SU-DHL-6 (cell line): ENCODE results near the gene ATRNL1.

Experiments
- H2AFZ ChIP-seq: fragments of 200-600 bp; sonication (generic); 2 replicates; pipeline ENCODE4 v1.6.1; 2014; ENCODE audit warnings: low read depth, mild to moderate bottlenecking, moderate library complexity, mixed read lengths, antibody characterized with exemption, low read length; ENCODE audit not compliant: severe bottlenecking
- H3F3A ChIP-seq: fragments of 200-600 bp; shearing (Covaris generic); 2 replicates; pipeline ENCODE4 v1.6.0; 2016; ENCODE audit warnings: antibody characterized with exemption, mild to moderate bottlenecking; ENCODE audit not compliant: insufficient read depth
- H3K27ac ChIP-seq: fragments of 200-600 bp; sonication (generic); 2 replicates; pipeline ENCODE4 v1.5.1; 2016; ENCODE audit warnings: low read depth, mild to moderate bottlenecking, low read length, moderate library complexity, mixed read lengths
- H3K27me3 ChIP-seq: fragments of 200-600 bp; sonication (generic), shearing (Covaris generic); 2 replicates; pipeline ENCODE4 v1.6.0; 2014; ENCODE audit warnings: mild to moderate bottlenecking, low read length
- H3K36me3 ChIP-seq: fragments of 200-600 bp; sonication (generic); 2 replicates; pipeline ENCODE4 v1.6.1; 2014; ENCODE audit warnings: mild to moderate bottlenecking, low read length, mixed read lengths
- H3K4me2 ChIP-seq: fragments of 300-600, 200-600 bp; shearing (Covaris generic), sonication (generic); 2 replicates; pipeline ENCODE4 v1.6.0; 2014; ENCODE audit warnings: low read length, low read depth, mild to moderate bottlenecking; ENCODE audit not compliant: poor library complexity, severe bottlenecking
- H3K4me3 ChIP-seq: fragments of 200-600 bp; sonication (generic); 2 replicates; pipeline ENCODE4 v1.5.1; 2014; ENCODE audit warnings: antibody characterized with exemption, low read length, mild to moderate bottlenecking, mixed read lengths; ENCODE audit not compliant: insufficient read depth, poor library complexity, severe bottlenecking
- H3K79me2 ChIP-seq: fragments of 200-600 bp; sonication (generic); 2 replicates; pipeline ENCODE4 v1.6.1; 2014; ENCODE audit warnings: mild to moderate bottlenecking, low read length, moderate library complexity; ENCODE audit not compliant: insufficient read depth
- H3K9ac ChIP-seq: fragments of 200-600 bp; sonication (generic); 2 replicates; pipeline ENCODE4 v1.7.0; 2014; ENCODE audit warnings: mild to moderate bottlenecking, low read length
- H3K9me2 ChIP-seq: fragments of 200-600 bp; sonication (generic); replicated peaks from 2 replicates; pipeline ENCODE4 v1.6.1; 2014; ENCODE audit warnings: low read length; ENCODE audit not compliant: insufficient read depth
- H3K9me3 ChIP-seq: fragments of 200-600 bp; sonication (generic); 2 replicates; pipeline ENCODE4 v1.6.1; 2014; ENCODE audit warnings: low read length, mixed read lengths; ENCODE audit not compliant: insufficient read depth
- H4K20me1 ChIP-seq: fragments of 200-600 bp; sonication (generic); 2 replicates; pipeline ENCODE4 v1.6.1; 2014; ENCODE audit warnings: low read depth, mild to moderate bottlenecking, antibody characterized with exemption, low read length, moderate library complexity, mixed read lengths
- CTCF ChIP-seq: fragments of 200-600 bp; sonication (generic); IDR thresholded peaks from one replicate; pipeline ENCODE4 v1.5.1; 2017; ENCODE audit warnings: antibody characterized with exemption, mild to moderate bottlenecking, low read length, moderate library complexity; ENCODE audit not compliant: insufficient read depth, poor library complexity, severe bottlenecking
- EZH2phosphoT487 ChIP-seq: fragments of 200-600 bp; sonication (generic), shearing (Covaris generic); conservative IDR thresholded peaks from 2 replicates; pipeline ENCODE4 v1.6.1; 2018; ENCODE audit warnings: mild to moderate bottlenecking, antibody characterized with exemption, low read length, moderate library complexity, mixed read lengths

ATRNL1 gene

GRCh38 chr10:115981081-115981480 lies 887.9 kb downstream of the ATRNL1 start:
- TF ChIP-seq CTCF, result no peak
- TF ChIP-seq EZH2phosphoT487, result no peak

GRCh38 chr10:115982076-115982475 lies 888.9 kb downstream of the ATRNL1 start:
- no peak for TF ChIP-seq CTCF

More at GRCh38 chr10:115981081-115981480, 887.9 kb downstream of the ATRNL1 start:
- H3K4me3 ChIP-seq, result no peak overlapping the region
- no peaks in the 10 kb centered on the region for H3K79me2 ChIP-seq
- no peaks in the 10 kb centered on the region for H3K27me3 ChIP-seq
- H2AFZ ChIP-seq, result no peak overlapping the region
- no peaks in the 10 kb centered on the region for H3K36me3 ChIP-seq
- H4K20me1 ChIP-seq, result no peaks in the 10 kb centered on the region
- H3K9me3 ChIP-seq, result no peaks in the 10 kb centered on the region
- H3K9ac ChIP-seq, result no peak overlapping the region
- H3F3A ChIP-seq, result no peaks in the 10 kb centered on the region
- no peak overlapping the region for H3K4me2 ChIP-seq
- H3K27ac ChIP-seq, result no peak overlapping the region
- H3K9me2 ChIP-seq, result no peaks in the 10 kb centered on the region

DNA sequence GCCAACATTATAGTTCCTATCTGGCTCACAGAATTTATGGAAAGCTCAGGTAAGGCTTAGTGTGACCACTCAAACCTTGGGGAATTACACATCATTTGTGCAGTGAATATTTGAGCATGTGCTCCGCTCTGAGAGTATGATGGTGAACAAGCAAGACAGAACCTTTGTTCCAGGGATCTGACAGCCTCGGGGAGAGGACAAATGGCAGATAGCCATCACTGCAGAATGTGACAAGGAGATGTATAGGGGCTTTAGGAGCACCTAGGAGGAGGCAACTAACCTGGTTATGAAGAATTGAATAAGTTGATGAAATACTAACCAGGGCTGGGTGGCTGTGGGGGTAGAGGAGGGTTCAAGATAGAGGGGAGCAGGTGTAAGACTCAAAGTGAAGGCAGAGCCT lies 889.4 kb downstream of the ATRNL1 start:
- no peak overlapping the region for H3K4me3 ChIP-seq
- H4K20me1 ChIP-seq, result no peaks in the 10 kb centered on the region
- no peaks in the 10 kb centered on the region for H3K9me3 ChIP-seq
- TF ChIP-seq CTCF (no peak), EZH2phosphoT487 (no peak)
- no peaks in the 10 kb centered on the region for H3F3A ChIP-seq
- no peaks in the 10 kb centered on the region for H3K27me3 ChIP-seq
- no peak overlapping the region for H2AFZ ChIP-seq
- H3K27ac ChIP-seq, result no peak overlapping the region
- H3K9ac ChIP-seq, result no peak overlapping the region
- H3K36me3 ChIP-seq, result no peaks in the 10 kb centered on the region
- H3K79me2 ChIP-seq, result no peaks in the 10 kb centered on the region
- no peaks in the 10 kb centered on the region for H3K9me2 ChIP-seq
- no peak overlapping the region for H3K4me2 ChIP-seq

More at GRCh38 chr10:115982076-115982475, 888.9 kb downstream of the ATRNL1 start:
- Histone ChIP-seq H3K27me3 (no peaks in the 10 kb centered on the region), H3K4me2 (no peak overlapping the region), H3K9ac (no peak overlapping the region), H3K4me3 (no peak overlapping the region), H3K9me3 (no peaks in the 10 kb centered on the region), H3K36me3 (no peaks in the 10 kb centered on the region), H3K9me2 (no peaks in the 10 kb centered on the region), H3F3A (no peaks in the 10 kb centered on the region), H2AFZ (no peak overlapping the region), H4K20me1 (no peaks in the 10 kb centered on the region), H3K79me2 (no peaks in the 10 kb centered on the region), H3K27ac (no peak overlapping the region)
